Measurements from ENCODE around the gene RABL6. TPM values are rescaled to one million over a fixed set of nuclear protein-coding genes. Genes with fewer than 3 reads are reported as not detected.
A peak's percentile ranks its signal among the peaks of the same experiment; 100 is the strongest.

The RABL6 gene
- total and polyA plus RNA-seq, 2 of the 4 experiments (the other 2 are of a cell fraction) = 37.1 to 47.5 TPM

DNA sequence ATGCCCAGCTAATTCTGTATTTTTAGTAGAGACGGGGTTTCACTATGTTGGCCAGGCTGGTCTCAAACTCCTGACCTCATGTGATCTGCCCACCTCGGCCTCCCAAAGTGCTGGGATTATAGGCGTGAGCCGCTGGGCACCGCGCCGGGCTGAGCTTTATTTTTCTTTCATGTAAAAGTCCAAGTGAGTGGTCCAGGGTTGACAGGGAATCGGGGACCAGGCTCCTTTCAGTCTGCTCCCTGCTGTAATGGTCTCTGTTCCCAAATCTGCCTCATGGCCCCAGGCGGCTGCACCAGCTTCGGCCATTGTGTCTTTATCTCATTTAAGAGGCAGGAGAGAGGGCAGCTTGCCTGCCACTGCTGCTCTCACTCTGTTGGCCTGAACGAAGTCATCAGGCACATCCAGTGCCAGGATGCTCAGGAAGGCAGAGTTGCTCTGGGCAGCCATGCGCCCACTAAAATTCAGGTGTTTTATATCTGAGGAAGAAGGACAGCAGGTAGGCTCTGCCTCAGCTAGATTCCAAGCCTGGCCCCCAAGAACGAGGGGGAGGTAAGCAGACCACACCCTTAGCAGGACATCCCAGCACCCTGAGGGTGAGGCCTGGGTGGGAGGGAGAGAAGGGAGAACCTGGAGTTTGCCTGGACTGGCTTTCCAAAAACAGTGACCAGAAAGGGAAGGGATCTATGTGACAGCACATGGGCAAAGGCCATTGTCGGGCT lies 13.3 kb upstream of the RABL6 start:
- ATAC-seq (ENCODE audit: low read depth) (no peak), DNase-seq (no peak)
- BruUV-seq (replicated peaks) = no TSS peak
- no peak overlapping the region for H2BK5ac ChIP-seq (ENCODE audit: low read depth, low read length, poor library complexity, severe bottlenecking)
- H3K9me3 ChIP-seq (ENCODE audit: control insufficient read depth, insufficient read depth, low read length) = no peaks in the 10 kb centered on the region
- ChIA-PET POLR2A (ENCODE audit: unreplicated experiment) (no interaction called here), CTCF (no interaction called here)
- TF ChIP-seq NFE2L2 (IDR thresholded peaks at IDR 0.05; ENCODE audit: low read depth, low read length) = no peak
- TF ChIP-seq CTCF (conservative IDR thresholded peaks at IDR 0.05; ENCODE audit: low read depth, low read length) = no peak
- TF ChIP-seq RAD21 (IDR thresholded peaks at IDR 0.05; ENCODE audit: low read length) = no peak
- no peak for TF ChIP-seq MAFK (IDR thresholded peaks at IDR 0.05; ENCODE audit: low read depth, low read length)
- TF ChIP-seq SMC3 (IDR thresholded peaks at IDR 0.05; ENCODE audit: low read depth, low read length) = no peak
- TF ChIP-seq POLR2A (IDR thresholded peaks at IDR 0.05; ENCODE audit: low read depth, low read length) = no peak
- no peak for TF ChIP-seq BHLHE40 (IDR thresholded peaks at IDR 0.05; ENCODE audit: low read depth, low read length)
- no peak for TF ChIP-seq RFX5 (IDR thresholded peaks at IDR 0.05; ENCODE audit: low read depth, low read length)
- no peak overlapping the region for H3K14ac ChIP-seq (replicated peaks; ENCODE audit: low read depth, low read length)
- peaks cover 8% of the 10 kb centered on the region for H3K4me1 ChIP-seq (ENCODE audit: control insufficient read depth, insufficient read depth, low read length)
- no peak overlapping the region for H3K4me3 ChIP-seq (ENCODE audit: insufficient read depth, low read depth, low read length)
- no peak overlapping the region for H2BK120ac ChIP-seq (ENCODE audit: low read depth, low read length)
- H3K18ac ChIP-seq (ENCODE audit: low read depth, low read length) = no peak overlapping the region
- dilution Hi-C loops (cut with HindIII; ENCODE audit: low sequenced_read_pairs, unreplicated experiment) = no loop called here
- H3K4ac ChIP-seq (ENCODE audit: low read depth, low read length) = no peak overlapping the region
- no peak overlapping the region for H3K56ac ChIP-seq (ENCODE audit: extremely low read depth, insufficient read depth, low read length)
- H2AFZ ChIP-seq (replicated peaks; ENCODE audit: low read length, poor library complexity) = peak overlapping the region; percentile 63
- H3K9me1 ChIP-seq (ENCODE audit: insufficient read depth, low read length) = no peaks in the 10 kb centered on the region
- H3K79me1 ChIP-seq (ENCODE audit: low read depth in 1 of 2, low read length in 2 of 2) = peaks cover 3 to 24% of the 10 kb centered on the region in 2 experiments; a peak in 3 of 4 replicates
- H2AK9ac ChIP-seq (replicated peaks; ENCODE audit: low read depth, low read length, poor library complexity) = no peak overlapping the region
- intact Hi-C loops (cut with micrococcal nuclease) = no loop called here
- H4K5ac ChIP-seq (ENCODE audit: low read depth, low read length) = no peak overlapping the region
- peaks cover 8% of the 10 kb centered on the region; the same call in 1 of the 2 replicates for H3K36me3 ChIP-seq (ENCODE audit: control insufficient read depth, insufficient read depth, low read length)
- H3K23ac ChIP-seq (ENCODE audit: low read depth, low read length) = no peak overlapping the region
- no peak overlapping the region for H2BK15ac ChIP-seq (ENCODE audit: low read depth, low read length)
- H4K20me1 ChIP-seq (ENCODE audit: insufficient read depth, low read length) = peaks cover 14% of the 10 kb centered on the region
- no peak overlapping the region for H4K91ac ChIP-seq (ENCODE audit: insufficient read depth, low read depth, low read length)
- in situ Hi-C loops (cut with MboI; ENCODE audit: low sequenced_read_pairs) = no loop called here
- WGBS, 2 experiments (ENCODE audit: extremely low coverage in 2 of 2, insufficient read length in 1 of 2) = 90% methylated on average over 3 of the region's 14 CpGs; no CpG with 5 or more reads in 1 of the 2 experiments
- no peak overlapping the region for H2AK5ac ChIP-seq (ENCODE audit: low read depth, low read length)
- no peak overlapping the region for H3K4me2 ChIP-seq (ENCODE audit: low read depth, low read length)
- no peak overlapping the region for H4K8ac ChIP-seq (ENCODE audit: low read depth in 2 of 2, low read length in 2 of 2)
- no peak overlapping the region for H2BK20ac ChIP-seq (ENCODE audit: low read depth, low read length)
- H3K27me3 ChIP-seq (ENCODE audit: control insufficient read depth, insufficient read depth, low read length) = peaks cover 14% of the 10 kb centered on the region
- no peak overlapping the region for H3K27ac ChIP-seq (ENCODE audit: insufficient read depth, low read length)
- no peak overlapping the region for H3K9ac ChIP-seq (ENCODE audit: low read depth, low read length)

Measured in IMR-90 (cell line).